A549 (cell line): ENCODE results near the gene REM2.

Experiments used
- CBX2 ChIP-seq: fragments of 200-600 bp; sonication (generic); IDR thresholded peaks from 2 replicates; pipeline ENCODE4 v1.6.1; 2016; ENCODE audit warnings: low read depth, mild to moderate bottlenecking, borderline replicate concordance
- CTCF ChIP-seq: fragments of >200 bp; sonication (Bioruptor Twin); formaldehyde crosslinking; IDR thresholded peaks from 3 replicates; pipeline ENCODE4 v1.5.1; 2016
- JUN ChIP-seq, 2 experiments: fragments of >200 bp; sonication (Bioruptor Twin); formaldehyde crosslinking; IDR thresholded peaks; 2 replicates in 1 of 2; 3 replicates in 1 of 2; pipeline ENCODE4 v1.6.1; 2016 to 2017

- TF ChIP-seq CTCF (no peak), CBX2 (no peak), JUN (IDR thresholded peaks at IDR 0.05) (no peak; a peak in 1 of 5 replicates)
Measured at GRCh38 chr14:22878271-22879246, 4.5 kb upstream of the REM2 start.
